Kidney (tissue), 14 donors: ENCODE measurements around the gene LARGE1. TPM values are rescaled to one million over a fixed set of nuclear protein-coding genes. Genes with fewer than 3 reads are reported as not detected.
A peak's percentile ranks its signal among the peaks of the same experiment; 100 is the strongest.

Source experiments
- DNase-seq, 5 donors: peaks; one replicate each; pipeline ENCODE4 v3.0.0-alpha.2; 2013 to 2020
- FAIRE-seq: peaks from 2 replicates; lab custom pipeline; 2012; peaks lifted over from hg19 to GRCh38; lab: Jason Lieb, UNC
- H3K27ac ChIP-seq, 2 donors: one replicate each; pipeline ENCODE4 v1.7.0; 2013; ENCODE audit warnings: low read depth in 2 of 2, low read length in 2 of 2, inconsistent platforms in 1 of 2
- H3K27me3 ChIP-seq: one replicate; pipeline ENCODE4 v1.7.1; 2013; ENCODE audit warnings: low read length, inconsistent platforms; ENCODE audit not compliant: control insufficient read depth, insufficient read depth
- H3K36me3 ChIP-seq, 3 donors: one replicate each; pipeline versions ENCODE4 v1.7.0 to v1.7.1; 2013; ENCODE audit warnings: low read length in 3 of 3, control low read depth in 1 of 3, inconsistent platforms in 1 of 3; ENCODE audit not compliant: insufficient read depth in 3 of 3, control insufficient read depth in 2 of 3
- H3K4me1 ChIP-seq, 3 donors: one replicate each; pipeline versions ENCODE4 v1.7.0 to v1.7.1; 2013; ENCODE audit warnings: low read length in 3 of 3, inconsistent platforms in 1 of 3, low read depth in 1 of 3; ENCODE audit not compliant: control insufficient read depth in 2 of 3, insufficient read depth in 2 of 3
- H3K4me3 ChIP-seq, 3 donors: one replicate each; pipeline versions ENCODE4 v1.7.0 to v1.8.1; 2013; ENCODE audit warnings: low read length in 3 of 3, control low read depth in 1 of 3, inconsistent platforms in 1 of 3
- H3K9ac ChIP-seq, 3 donors: one replicate each; pipeline versions ENCODE4 v1.7.0 to v1.7.1; 2013; ENCODE audit warnings: low read length in 3 of 3, control low read depth in 1 of 3, inconsistent platforms in 1 of 3
- H3K9me3 ChIP-seq, 3 donors: one replicate each; pipeline versions ENCODE4 v1.7.0 to v1.7.1; 2013; ENCODE audit warnings: low read length in 3 of 3, control low read depth in 1 of 3, inconsistent platforms in 1 of 3; ENCODE audit not compliant: control insufficient read depth in 2 of 3, insufficient read depth in 1 of 3
- intact Hi-C: fragments of 100-400 bp; cut with DNase I; formaldehyde crosslinking; loops from one replicate; pipeline ENCODE4 v1.11.1; 2022
- polyA plus RNA-seq: library from polyadenylated mRNA; stranded (reverse); fragments of 350-450 nt; fragmentation: Illumina TruSeq; extraction: RNeasy Lipid Tissue Mini Kit (QIAGEN cat#74804); gene quantifications from one replicate; pipeline ENCODE4 v1.2.3, GENCODE V29; 2014; ENCODE audit warnings: low read depth, low replicate concordance; ENCODE audit not compliant: insufficient read depth
- total RNA-seq: library from RNA; stranded (reverse); fragmentation: NEBNext Ultra II Directional; extraction: Animal tissue kit (Norgen Biotek cat#: 25700); gene quantifications from one replicate; pipeline ENCODE4 v1.2.1, GENCODE V29; 2021
- TF ChIP-seq, protein P1 (sequence below): IDR thresholded peaks from 3 replicates; pipeline ENCODE4 v1.5.1; 2012; ENCODE audit warnings: mild to moderate bottlenecking, moderate library complexity, borderline replicate concordance; ENCODE audit not compliant: insufficient read depth; ENCODE audit errors: extremely low read depth
- donor health status: control.
- donor health status: control.
- donor health status: control.
- donor health status: control.
- donor health status: control.
- donor health status: DM: yes; HTN: yes; CAD: no.
- donor health status: Normal renal cell carcinoma (clear cell type).

LARGE1 gene
- total and polyA plus RNA-seq, 2 donors from 2014 or later = 5.0 to 22.9 TPM

DNA sequence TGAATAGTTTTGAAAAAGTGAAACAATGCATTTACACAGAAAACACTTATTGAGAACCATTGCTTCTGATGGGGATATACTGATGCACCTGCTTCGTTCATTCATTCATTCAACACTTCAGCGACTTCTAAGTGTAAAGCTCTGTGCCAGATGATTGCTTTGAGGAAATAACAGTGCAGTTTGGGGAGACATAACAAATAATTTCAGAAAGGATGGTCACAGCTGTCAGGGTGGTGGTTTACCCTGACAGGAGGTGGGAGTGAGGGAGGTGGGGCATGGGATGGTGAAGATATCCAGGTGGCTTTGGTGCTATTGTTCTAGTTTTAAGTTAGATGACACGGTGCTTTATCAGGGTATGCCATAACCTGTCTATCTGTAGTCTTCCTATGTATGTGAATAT, 344.1 kb downstream of the LARGE1 start:
- Histone ChIP-seq H3K36me3 (no peaks in the 10 kb centered on the region), H3K4me3 (peak overlapping the region; percentile 14 to 62 (median 21)), H3K9me3 (no peaks in the 10 kb centered on the region), H3K27me3 (no peaks in the 10 kb centered on the region), H3K9ac (peak overlapping the region in 1 of 3 donors; percentile 6), H3K27ac (no peak overlapping the region), H3K4me1 (peaks cover 3 to 26% (median 6%) of the 10 kb centered on the region in 3 donors)
- intact Hi-C loops = no loop called here
- DNase-seq (no peak), FAIRE-seq (no peak)
- TF ChIP-seq, protein P1, sequence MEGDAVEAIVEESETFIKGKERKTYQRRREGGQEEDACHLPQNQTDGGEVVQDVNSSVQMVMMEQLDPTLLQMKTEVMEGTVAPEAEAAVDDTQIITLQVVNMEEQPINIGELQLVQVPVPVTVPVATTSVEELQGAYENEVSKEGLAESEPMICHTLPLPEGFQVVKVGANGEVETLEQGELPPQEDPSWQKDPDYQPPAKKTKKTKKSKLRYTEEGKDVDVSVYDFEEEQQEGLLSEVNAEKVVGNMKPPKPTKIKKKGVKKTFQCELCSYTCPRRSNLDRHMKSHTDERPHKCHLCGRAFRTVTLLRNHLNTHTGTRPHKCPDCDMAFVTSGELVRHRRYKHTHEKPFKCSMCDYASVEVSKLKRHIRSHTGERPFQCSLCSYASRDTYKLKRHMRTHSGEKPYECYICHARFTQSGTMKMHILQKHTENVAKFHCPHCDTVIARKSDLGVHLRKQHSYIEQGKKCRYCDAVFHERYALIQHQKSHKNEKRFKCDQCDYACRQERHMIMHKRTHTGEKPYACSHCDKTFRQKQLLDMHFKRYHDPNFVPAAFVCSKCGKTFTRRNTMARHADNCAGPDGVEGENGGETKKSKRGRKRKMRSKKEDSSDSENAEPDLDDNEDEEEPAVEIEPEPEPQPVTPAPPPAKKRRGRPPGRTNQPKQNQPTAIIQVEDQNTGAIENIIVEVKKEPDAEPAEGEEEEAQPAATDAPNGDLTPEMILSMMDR = no peak

DNA sequence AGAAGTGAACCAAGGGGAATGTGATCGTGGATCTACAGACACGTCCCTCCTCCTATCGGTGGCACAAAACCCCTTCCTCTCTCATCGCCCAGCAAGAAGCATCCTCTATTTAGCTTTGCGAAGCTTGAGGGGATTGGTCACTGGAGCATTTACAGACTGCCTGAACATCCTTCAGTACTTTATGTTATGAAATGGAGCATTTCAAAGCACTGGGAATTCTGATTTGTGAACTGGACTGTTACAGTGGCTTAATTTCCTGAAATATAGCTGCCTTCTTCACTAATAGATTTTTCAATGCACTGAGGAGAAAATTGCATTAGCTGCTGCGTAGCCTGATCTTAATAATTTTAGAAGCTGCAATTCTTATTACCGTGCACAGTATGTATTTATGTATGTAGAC, 344.5 kb downstream of the LARGE1 start:
- DNase-seq = no peak
- Histone ChIP-seq H3K4me3 (peak overlapping the region; percentile 21 to 62 (median 49)), H3K9ac (peak overlapping the region in 2 of 3 donors; percentile 3 to 47), H3K27ac (no peak overlapping the region), H3K36me3 (no peaks in the 10 kb centered on the region), H3K4me1 (peaks cover 3 to 26% (median 6%) of the 10 kb centered on the region in 3 donors), H3K27me3 (no peaks in the 10 kb centered on the region), H3K9me3 (no peaks in the 10 kb centered on the region)
- no peak for FAIRE-seq
- TF ChIP-seq, protein P1 = no peak
- intact Hi-C loops = no loop called here

- intact Hi-C loops = no loop called here
- Histone ChIP-seq H3K9ac (peak overlapping the region in 1 of 3 donors; percentile 47), H3K4me3 (peak overlapping the region; percentile 14 to 62 (median 49)), H3K27me3 (no peaks in the 10 kb centered on the region), H3K27ac (no peak overlapping the region), H3K36me3 (no peaks in the 10 kb centered on the region), H3K4me1 (peaks cover 3 to 28% (median 8%) of the 10 kb centered on the region in 3 donors), H3K9me3 (no peaks in the 10 kb centered on the region)
- TF ChIP-seq, protein P1 = no peak
- DNase-seq (no peak), FAIRE-seq (no peak)
These were observed 345.2 kb downstream of the LARGE1 start for GRCh38 chr22:33575041-33575440.

- H3K36me3 ChIP-seq = no peaks in the 10 kb centered on the region
- H3K9me3 ChIP-seq = no peaks in the 10 kb centered on the region
- peak overlapping the region in 2 of 3 donors; percentile 2 to 36 for H3K9ac ChIP-seq
- H3K4me1 ChIP-seq = peaks cover 3 to 42% (median 19%) of the 10 kb centered on the region in 3 donors
- H3K27me3 ChIP-seq = no peaks in the 10 kb centered on the region
- peak in 3 of 5 donors; percentile 35 to 83 (median 80) for DNase-seq
- peak overlapping the region; percentile 14 to 62 (median 47) for H3K4me3 ChIP-seq
- TF ChIP-seq, protein P1 = no peak
- H3K27ac ChIP-seq = peak overlapping the region; percentile 51 to 71
- intact Hi-C loops = no loop called here
- no peak for FAIRE-seq
These were observed 346.8 kb downstream of the LARGE1 start for GRCh38 chr22:33573479-33573878.
